22Rv1 (cell line): Measurements from ENCODE around the gene IQCC.

Experiments
- H3K27ac ChIP-seq: fragments of 450-650 bp; 2 replicates; pipeline ENCODE4 v1.5.1; 2017
- ZFX ChIP-seq: fragments of 450-650 bp; IDR thresholded peaks from 2 replicates; pipeline ENCODE4 v1.6.1; 2017; ENCODE audit warnings: antibody characterized with exemption, borderline replicate concordance
- TF ChIP-seq, protein P1 (sequence below): fragments of 450-650 bp; IDR thresholded peaks from 2 replicates; pipeline ENCODE4 v1.5.1; 2017; ENCODE audit warnings: mild to moderate bottlenecking

IQCC gene

DNA sequence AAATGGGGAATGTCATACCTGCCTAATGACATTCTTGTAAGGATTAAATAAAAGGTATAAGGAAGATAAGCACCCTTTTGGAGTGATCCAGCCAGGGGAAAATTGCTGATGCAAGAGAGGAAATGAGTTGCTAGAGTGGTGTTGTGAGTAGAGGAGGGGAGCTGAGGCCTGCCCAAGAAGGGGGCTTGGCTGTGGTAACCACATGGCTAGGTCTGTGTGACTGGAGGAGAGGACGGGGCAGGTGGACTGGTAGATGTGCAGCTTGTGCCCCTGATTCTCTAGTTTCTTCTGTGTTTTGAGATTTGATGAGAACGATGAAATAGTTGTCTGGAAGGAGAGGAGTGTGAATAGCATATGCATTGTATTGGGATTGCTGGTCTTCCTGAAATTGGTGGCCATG is 19.4 kb upstream of the IQCC start:
- TF ChIP-seq ZFX = no peak
- TF ChIP-seq, protein P1, sequence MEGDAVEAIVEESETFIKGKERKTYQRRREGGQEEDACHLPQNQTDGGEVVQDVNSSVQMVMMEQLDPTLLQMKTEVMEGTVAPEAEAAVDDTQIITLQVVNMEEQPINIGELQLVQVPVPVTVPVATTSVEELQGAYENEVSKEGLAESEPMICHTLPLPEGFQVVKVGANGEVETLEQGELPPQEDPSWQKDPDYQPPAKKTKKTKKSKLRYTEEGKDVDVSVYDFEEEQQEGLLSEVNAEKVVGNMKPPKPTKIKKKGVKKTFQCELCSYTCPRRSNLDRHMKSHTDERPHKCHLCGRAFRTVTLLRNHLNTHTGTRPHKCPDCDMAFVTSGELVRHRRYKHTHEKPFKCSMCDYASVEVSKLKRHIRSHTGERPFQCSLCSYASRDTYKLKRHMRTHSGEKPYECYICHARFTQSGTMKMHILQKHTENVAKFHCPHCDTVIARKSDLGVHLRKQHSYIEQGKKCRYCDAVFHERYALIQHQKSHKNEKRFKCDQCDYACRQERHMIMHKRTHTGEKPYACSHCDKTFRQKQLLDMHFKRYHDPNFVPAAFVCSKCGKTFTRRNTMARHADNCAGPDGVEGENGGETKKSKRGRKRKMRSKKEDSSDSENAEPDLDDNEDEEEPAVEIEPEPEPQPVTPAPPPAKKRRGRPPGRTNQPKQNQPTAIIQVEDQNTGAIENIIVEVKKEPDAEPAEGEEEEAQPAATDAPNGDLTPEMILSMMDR = no peak
- no peak overlapping the region for H3K27ac ChIP-seq

DNA sequence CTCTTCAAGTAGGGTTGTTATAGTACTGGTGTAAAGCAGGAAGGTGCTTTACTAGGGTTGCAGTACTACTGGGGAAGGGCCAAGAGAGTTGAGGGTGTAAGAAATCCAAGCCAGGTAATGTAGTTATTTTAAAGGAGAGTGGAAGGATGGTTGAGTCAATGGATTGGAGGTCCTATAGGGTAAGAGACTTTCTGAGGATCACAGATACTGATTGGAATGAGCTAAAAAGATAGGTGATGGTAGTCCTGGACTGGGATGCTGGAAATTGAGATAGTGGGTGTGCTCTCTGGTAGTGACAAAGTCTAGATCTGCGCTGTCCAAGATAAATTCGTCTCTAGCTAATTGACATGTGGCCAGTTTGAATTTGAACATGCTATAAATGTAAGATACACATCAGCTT is 19.0 kb upstream of the IQCC start:
- TF ChIP-seq ZFX = no peak
- TF ChIP-seq, protein P1 = no peak
- H3K27ac ChIP-seq = no peak overlapping the region

DNA sequence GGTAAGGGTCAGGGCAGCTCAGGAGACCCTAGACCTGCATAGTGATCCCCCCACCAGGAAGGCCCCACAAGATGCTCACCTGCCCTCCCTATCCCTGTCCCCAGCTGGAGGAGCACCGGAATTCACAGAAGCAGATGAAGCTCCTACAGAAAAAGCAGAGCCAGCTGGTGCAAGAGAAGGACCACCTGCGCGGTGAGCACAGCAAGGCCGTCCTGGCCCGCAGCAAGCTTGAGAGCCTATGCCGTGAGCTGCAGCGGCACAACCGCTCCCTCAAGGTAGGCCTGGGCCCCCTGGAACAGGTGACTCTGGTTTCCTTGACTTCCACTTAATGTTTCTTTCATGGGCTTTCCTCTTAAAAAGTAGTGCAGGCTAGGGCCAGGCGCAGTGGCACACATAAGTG is 17.6 kb upstream of the IQCC start:
- TF ChIP-seq, protein P1 = no peak
- TF ChIP-seq ZFX = no peak
- no peak overlapping the region for H3K27ac ChIP-seq

DNA sequence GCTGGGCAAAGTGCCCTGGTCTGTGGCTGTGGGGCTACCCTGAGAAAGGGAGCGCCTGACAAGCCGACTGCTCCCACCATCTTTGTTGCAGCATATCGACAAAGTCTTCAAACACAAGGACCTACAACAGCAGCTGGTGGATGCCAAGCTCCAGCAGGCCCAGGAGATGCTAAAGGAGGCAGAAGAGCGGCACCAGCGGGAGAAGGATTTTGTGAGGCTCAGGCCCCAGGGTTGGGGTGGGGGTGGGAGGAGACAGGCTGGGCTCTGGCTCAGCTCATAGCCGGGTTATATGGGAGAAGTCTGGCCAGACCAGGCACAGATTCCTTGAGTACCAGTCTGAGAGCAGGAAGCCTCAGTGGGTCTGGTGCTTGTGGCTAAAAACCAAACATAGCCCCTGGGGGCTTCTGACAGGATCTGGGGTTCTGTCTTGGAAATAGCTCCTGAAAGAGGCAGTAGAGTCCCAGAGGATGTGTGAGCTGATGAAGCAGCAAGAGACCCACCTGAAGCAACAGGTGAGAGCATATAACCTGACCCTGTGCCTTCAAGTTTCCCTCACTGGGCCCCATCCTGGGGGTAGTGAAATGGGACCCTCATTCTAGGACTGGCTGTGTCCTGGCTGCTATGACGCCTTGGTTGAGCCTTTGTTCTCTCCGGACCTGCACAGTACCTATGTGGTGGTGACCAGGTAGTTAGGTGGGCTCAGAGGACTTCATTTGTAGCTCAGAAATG is 13.1 kb upstream of the IQCC start:
- TF ChIP-seq, protein P1 = no peak
- TF ChIP-seq ZFX = no peak

DNA sequence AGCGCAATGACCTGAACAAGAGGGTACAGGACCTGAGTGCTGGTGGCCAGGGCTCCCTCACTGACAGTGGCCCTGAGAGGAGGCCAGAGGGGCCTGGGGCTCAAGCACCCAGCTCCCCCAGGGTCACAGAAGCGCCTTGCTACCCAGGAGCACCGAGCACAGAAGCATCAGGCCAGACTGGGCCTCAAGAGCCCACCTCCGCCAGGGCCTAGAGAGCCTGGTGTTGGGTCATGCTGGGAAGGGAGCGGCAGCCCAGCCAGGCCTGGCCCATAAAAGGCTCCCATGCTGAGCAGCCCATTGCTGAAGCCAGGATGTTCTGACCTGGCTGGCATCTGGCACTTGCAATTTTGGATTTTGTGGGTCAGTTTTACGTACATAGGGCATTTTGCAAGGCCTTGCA is 10.5 kb upstream of the IQCC start:
- H3K27ac ChIP-seq = no peak overlapping the region

More for the DNA sequence above, 13.1 kb upstream of the IQCC start:
- H3K27ac ChIP-seq = no peak overlapping the region

DNA sequence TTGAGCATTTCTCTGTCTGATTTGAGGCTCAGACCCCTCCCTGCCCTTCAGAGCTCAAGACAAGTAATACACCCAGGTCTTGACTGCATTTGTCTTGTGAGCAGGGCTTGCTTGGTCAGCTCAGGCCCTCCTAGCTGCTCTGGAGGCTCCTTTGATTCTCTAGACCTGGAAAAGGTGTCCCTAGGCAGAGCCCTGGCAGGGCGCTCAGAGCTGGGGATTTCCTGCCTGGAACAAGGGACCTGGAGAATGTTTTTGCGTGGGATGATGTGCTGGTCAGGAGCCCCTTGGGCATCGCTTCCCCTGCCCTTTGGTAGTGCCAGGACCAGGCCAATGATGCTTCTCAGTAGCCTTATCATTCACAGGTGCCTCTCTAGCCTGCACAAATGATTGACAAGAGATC is 9.9 kb upstream of the IQCC start:
- TF ChIP-seq, protein P1 = no peak
- TF ChIP-seq ZFX = no peak
- no peak overlapping the region for H3K27ac ChIP-seq

More for the DNA sequence above, 10.5 kb upstream of the IQCC start:
- TF ChIP-seq, protein P1 = no peak
- TF ChIP-seq ZFX = no peak

DNA sequence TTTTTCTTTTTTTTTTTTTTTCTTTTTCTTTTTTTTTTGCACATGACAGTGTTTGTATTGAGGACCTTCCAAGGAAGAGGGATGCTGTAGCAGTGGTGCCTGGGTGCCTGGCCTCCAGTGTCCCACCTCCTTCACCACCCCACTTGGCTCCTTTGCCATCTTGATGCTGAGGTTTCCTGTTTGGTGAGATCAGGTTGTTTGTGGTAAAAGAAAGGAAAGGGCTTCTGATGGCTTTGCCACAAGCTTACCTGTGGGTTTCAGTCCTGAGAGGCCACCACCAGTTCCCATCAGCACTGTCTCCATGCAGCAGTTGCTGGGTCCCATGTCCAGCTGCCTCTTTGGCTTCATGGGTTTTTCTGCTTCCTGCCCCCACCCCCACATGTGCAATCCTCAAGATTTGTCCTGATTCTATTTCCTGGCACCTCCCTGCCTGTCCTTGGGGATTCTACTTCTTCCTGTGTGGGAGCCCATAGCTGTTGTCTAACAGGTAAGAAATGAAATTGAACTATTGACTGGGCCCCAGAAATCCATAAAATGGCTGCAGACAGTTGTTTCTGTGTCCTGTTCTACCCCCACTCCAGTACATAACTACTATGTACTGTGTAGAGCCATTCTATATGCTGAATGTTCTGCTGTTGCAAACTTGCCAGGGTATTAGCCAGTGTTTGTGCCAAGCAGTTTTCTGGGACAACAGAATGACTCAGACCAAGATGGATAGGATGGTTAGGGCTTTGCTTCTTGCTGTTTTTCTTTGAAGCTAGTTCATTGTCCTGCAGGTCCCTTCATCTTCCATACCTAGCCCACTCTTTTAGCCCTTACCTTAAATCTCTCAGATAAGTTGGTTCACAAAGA is 9.3 kb upstream of the IQCC start:
- TF ChIP-seq, protein P1 = no peak
- no peak for TF ChIP-seq ZFX
- H3K27ac ChIP-seq = no peak overlapping the region
